ENCODE results near the gene NUMA1. TPM values are rescaled to one million over a fixed set of nuclear protein-coding genes. Genes with fewer than 3 reads are reported as not detected.

Gene NUMA1
- total and polyA plus RNA-seq, 9 of the 15 experiments (the other 6 are each of a cell fraction or from before 2014, with no cell fraction given): 4.1 to 104 (median 51.2) TPM

- H3K9me3 ChIP-seq (replicated peaks; ENCODE audit: control insufficient read depth, insufficient read depth, low read depth, low read length): no peaks in the 10 kb centered on the region
- POLR2A ChIA-PET: interaction anchor here (0.6 to 4.0 kb wide), 5 partner anchors 9 to 39 kb away, joined by 3 to 12 read pairs (median 4); no protein-coding TSS in a partner anchor
- no peak overlapping the region for H3K4me2 ChIP-seq (ENCODE audit: insufficient read depth, low read length)
- FAIRE-seq: no peak
- H3K27me3 ChIP-seq (ENCODE audit: control insufficient read depth in 2 of 2, insufficient read depth in 2 of 2, low read length in 2 of 2): no peaks in the 10 kb centered on the region
- H3K27ac ChIP-seq (ENCODE audit: extremely low read depth, low read depth, low read length): no peak overlapping the region
- CTCF ChIA-PET (ENCODE audit: low intra/inter-chr PET ratio): no interaction called here
- ATAC-seq: no peak
- H3K4me1 ChIP-seq (replicated peaks in 1 of 2; ENCODE audit: control insufficient read depth in 2 of 2, insufficient read depth in 2 of 2, low read length in 2 of 2): peaks cover 4 to 21% of the 10 kb centered on the region in 2 experiments; a peak in 4 of 5 replicates
- H3K9me1 ChIP-seq (ENCODE audit: control insufficient read depth, insufficient read depth, low read length): no peaks in the 10 kb centered on the region
- TF ChIP-seq DDX20 (tag; IDR thresholded peaks at IDR 0.05; ENCODE audit: low read depth): no peak
- TF ChIP-seq POLR2A (conservative IDR thresholded peaks at IDR 0.05): peak; percentile 12; the same call in 1 of the 2 replicates
- no peak for TF ChIP-seq FOXJ3 (CRISPR knock-in tag; IDR thresholded peaks at IDR 0.05)
- TF ChIP-seq POLR2AphosphoS5 (IDR thresholded peaks at IDR 0.05; ENCODE audit: control insufficient read depth, insufficient read depth, low read depth, low read length): peak; percentile 10; the same call in 1 of the 2 replicates
- no peak for TF ChIP-seq TCFL5 (CRISPR knock-in tag; conservative IDR thresholded peaks at IDR 0.05)
- peak; percentile 85 for TF ChIP-seq NFIC (IDR thresholded peaks at IDR 0.05)
- peak; percentile 52; the same call in 1 of the 2 replicates for TF ChIP-seq POLR2G (IDR thresholded peaks at IDR 0.05; ENCODE audit: low read depth, low read length)
- TF ChIP-seq CREBBP (IDR thresholded peaks at IDR 0.05; ENCODE audit: low read depth, low read length): no peak
- peak; percentile 41 for TF ChIP-seq RBM22 (IDR thresholded peaks at IDR 0.05; ENCODE audit: low read depth, low read length, poor library complexity, severe bottlenecking)
- no peak for TF ChIP-seq ZNF224 (CRISPR knock-in tag; IDR thresholded peaks at IDR 0.05)
- H3K9ac ChIP-seq (ENCODE audit: insufficient read depth in 1 of 2, low read depth in 2 of 2, low read length in 2 of 2): peak overlapping the region in 1 of 2 experiments; percentile 50; a peak in 2 of 4 replicates
- DNase-seq (ENCODE audit: extremely low read depth in 1 of 4, low spot score in 3 of 4): no peak
- 92% methylated on average over 20 of the region's 20 CpGs for WGBS (ENCODE audit: insufficient coverage, low coverage, missing lambda C conversion rate)
- H2AFZ ChIP-seq (ENCODE audit: low read depth, low read length): no peak overlapping the region
- no peaks in the 10 kb centered on the region for H4K20me1 ChIP-seq (replicated peaks; ENCODE audit: control insufficient read depth, insufficient read depth, low read length)
- peaks cover 95% of the 10 kb centered on the region for H3K36me3 ChIP-seq (ENCODE audit: control insufficient read depth, insufficient read depth, low read length)
- in situ Hi-C loops (cut with MboI): no loop called here
- H3K4me3 ChIP-seq: no peak overlapping the region
- intact Hi-C loops (cut with micrococcal nuclease): no loop called here
- no TSS peak for BruUV-seq (replicated peaks)
- H3K79me2 ChIP-seq (ENCODE audit: control insufficient read depth, insufficient read depth, low read length): no peaks in the 10 kb centered on the region
These were observed 74.7 kb downstream of the NUMA1 start for GRCh38 chr11:72005347-72006260.

Data from K562 (cell line).